K562 (cell line): ENCODE measurements around the gene DAW1. TPM values are rescaled to one million over a fixed set of nuclear protein-coding genes. Genes with fewer than 3 reads are reported as not detected.

Experiments
- ATAC-seq: fragments of 200-7000 bp; cut with Tn5 transposase; 3 replicates; pipeline ENCODE4 v1.9.1; 2020; ENCODE audit warnings: moderate library complexity
- BruUV-seq: library from RNA; stranded (reverse); fragments of 400-500 nt; replicated peaks from 2 replicates; lab custom pipeline; 2021; lab: Mats Ljungman, UMichigan
- CTCF ChIA-PET: fragments of 300-600 bp; formaldehyde crosslinking; extraction: SDS; loops from one replicate; lab custom pipeline; 2021; ENCODE audit warnings: low intra/inter-chr PET ratio; lab: Yijun Ruan, JAX
- POLR2A ChIA-PET: fragments of 300-600, 350-650 bp; sonication (Branson Sonifier 250); formaldehyde crosslinking; extraction: SDS; loops from one replicate; lab custom pipeline; 2021; ENCODE audit warnings: antibody characterized with exemption, inconsistent platforms; lab: Yijun Ruan, JAX
- DNase-seq, 4 experiments: peaks; one replicate each; pipeline versions ENCODE4 v3.0.0 to v3.0.0-alpha.2; 2011 to 2018; ENCODE audit warnings: low spot score in 3 of 4, mixed read lengths in 3 of 4; ENCODE audit errors: extremely low read depth in 1 of 4
- FAIRE-seq: peaks from 2 replicates; lab custom pipeline; 2011; peaks lifted over from hg19 to GRCh38; lab: Jason Lieb, UNC
- H2AFZ ChIP-seq: 2 replicates; pipeline ENCODE4 v1.6.0; 2011; ENCODE audit warnings: low read depth, low read length, control low read depth, inconsistent platforms
- H3K27ac ChIP-seq: fragments of 200-600 bp; 3 replicates; pipeline ENCODE4 v1.8.0; 2011; ENCODE audit warnings: low read depth, mild to moderate bottlenecking, control low read depth, inconsistent platforms, low read length, moderate library complexity, mixed read lengths; ENCODE audit errors: extremely low read depth
- H3K27me3 ChIP-seq, 2 experiments: fragments of 300-600 bp in 1 of 2; 2 replicates in 1 of 2; 3 replicates in 1 of 2; pipeline versions ENCODE4 v1.6.0 to v1.8.0; 2011; ENCODE audit warnings: inconsistent platforms in 2 of 2, low read length in 2 of 2, mild to moderate bottlenecking in 1 of 2, mixed read lengths in 1 of 2, moderate library complexity in 1 of 2; ENCODE audit not compliant: control insufficient read depth in 2 of 2, insufficient read depth in 2 of 2
- H3K36me3 ChIP-seq: fragments of 300-600 bp; 3 replicates; pipeline ENCODE4 v1.8.0; 2011; ENCODE audit warnings: mild to moderate bottlenecking, low read length, inconsistent platforms; ENCODE audit not compliant: control insufficient read depth, insufficient read depth
- H3K4me1 ChIP-seq, 2 experiments: fragments of 200-600 bp in 1 of 2; replicated peaks in 1 of 2; 2 replicates in 1 of 2; 3 replicates in 1 of 2; pipeline versions ENCODE4 v1.5.1 to v1.8.0; 2011; ENCODE audit warnings: inconsistent platforms in 2 of 2, low read length in 2 of 2, mild to moderate bottlenecking in 1 of 2, mixed read lengths in 1 of 2, moderate library complexity in 1 of 2; ENCODE audit not compliant: control insufficient read depth in 2 of 2, insufficient read depth in 2 of 2
- H3K4me2 ChIP-seq: 2 replicates; pipeline ENCODE4 v1.6.1; 2011; ENCODE audit warnings: low read length, control low read depth, inconsistent platforms, mixed read lengths; ENCODE audit not compliant: insufficient read depth
- H3K4me3 ChIP-seq: fragments of 200-600 bp; sonication (generic), shearing (Covaris generic); 2 replicates; pipeline ENCODE4 v1.5.1; 2016; ENCODE audit warnings: control low read depth, inconsistent platforms
- H3K79me2 ChIP-seq: fragments of 200-600 bp; 3 replicates; pipeline ENCODE4 v1.8.0; 2011; ENCODE audit warnings: low read length, inconsistent platforms; ENCODE audit not compliant: control insufficient read depth, insufficient read depth
- H3K9ac ChIP-seq, 2 experiments: 2 replicates each; pipeline versions ENCODE4 v1.6.0 to v1.6.1; 2011; ENCODE audit warnings: low read depth in 2 of 2, low read length in 2 of 2, control low read depth in 1 of 2, inconsistent platforms in 1 of 2, mild to moderate bottlenecking in 1 of 2, mixed read lengths in 1 of 2; ENCODE audit not compliant: insufficient read depth in 1 of 2
- H3K9me1 ChIP-seq: one replicate; pipeline ENCODE4 v1.6.0; 2011; ENCODE audit warnings: inconsistent platforms, mild to moderate bottlenecking, low read length, moderate library complexity; ENCODE audit not compliant: control insufficient read depth, insufficient read depth
- H3K9me3 ChIP-seq: replicated peaks from 2 replicates; pipeline ENCODE4 v1.5.1; 2011; ENCODE audit warnings: low read depth, low read length, inconsistent platforms; ENCODE audit not compliant: control insufficient read depth, insufficient read depth
- H4K20me1 ChIP-seq: replicated peaks from 2 replicates; pipeline ENCODE4 v1.6.1; 2011; ENCODE audit warnings: low read length, inconsistent platforms, mixed read lengths; ENCODE audit not compliant: control insufficient read depth, insufficient read depth
- ARHGAP35 ChIP-seq: fragments of 450-650 bp; IDR thresholded peaks from 2 replicates; pipeline ENCODE4 v1.6.1; 2018; ENCODE audit not compliant: partially characterized antibody
- BRCA1 ChIP-seq, 2 experiments: fragments of 450-650 bp in 1 of 2; sonication (generic) in 1 of 2; formaldehyde crosslinking in 1 of 2; IDR thresholded peaks; 2 replicates each; pipeline versions ENCODE4 v1.5.0 to v1.6.1; 2017 to 2020; ENCODE audit warnings: mild to moderate bottlenecking in 1 of 2, missing genetic modification reagents in 1 of 2
- CREBBP ChIP-seq: IDR thresholded peaks from one replicate; pipeline ENCODE4 v1.6.1; 2012; ENCODE audit warnings: low read depth, mild to moderate bottlenecking, control low read depth, inconsistent platforms, low read length
- CTCFL ChIP-seq: IDR thresholded peaks from 2 replicates; pipeline ENCODE4 v1.6.1; 2011; ENCODE audit warnings: borderline replicate concordance, low read depth, mild to moderate bottlenecking, moderate library complexity, low read length; ENCODE audit not compliant: insufficient read depth, poor library complexity, severe bottlenecking
- DPF2 ChIP-seq: fragments of 450-650 bp; IDR thresholded peaks from 2 replicates; pipeline ENCODE4 v1.6.1; 2016
- EHMT2 ChIP-seq: fragments of 450-650 bp; IDR thresholded peaks from 2 replicates; pipeline ENCODE4 v1.6.1; 2018; ENCODE audit warnings: antibody characterized with exemption
- JUNB ChIP-seq: fragments of 450-650 bp; formaldehyde crosslinking; conservative IDR thresholded peaks from 2 replicates; pipeline ENCODE4 v1.4.0; 2020; ENCODE audit warnings: mild to moderate bottlenecking
- NFATC3 ChIP-seq: fragments of 450-650 bp; IDR thresholded peaks from 2 replicates; pipeline ENCODE4 v1.6.1; 2017; ENCODE audit warnings: mild to moderate bottlenecking
- PML ChIP-seq: IDR thresholded peaks from 2 replicates; pipeline ENCODE4 v1.6.1; 2012; ENCODE audit warnings: low read length, inconsistent platforms
- SRF ChIP-seq, 2 experiments: fragments of 250-450, 450-650 bp in 1 of 2; sonication (Bioruptor Pico) in 1 of 2; sonication (generic) in 1 of 2; formaldehyde crosslinking; IDR thresholded peaks; 2 replicates each; pipeline versions ENCODE4 v1.5.0 to v1.5.1; 2020 to 2022; ENCODE audit warnings: mild to moderate bottlenecking in 1 of 2, missing genetic modification reagents in 1 of 2
- TAF9B ChIP-seq: fragments of 450-650 bp; IDR thresholded peaks from 2 replicates; pipeline ENCODE4 v1.6.1; 2018; ENCODE audit warnings: mild to moderate bottlenecking; ENCODE audit not compliant: partially characterized antibody
- ZFPM2 ChIP-seq: fragments of 250-450 bp; sonication (Bioruptor Pico); IDR thresholded peaks from 2 replicates; pipeline ENCODE4 v1.5.1; 2022; ENCODE audit warnings: mild to moderate bottlenecking
- ZNF133 ChIP-seq: fragments of 250-450 bp; sonication (Bioruptor Pico); IDR thresholded peaks from 2 replicates; pipeline ENCODE4 v1.4.0; 2020; ENCODE audit warnings: mild to moderate bottlenecking
- ZSCAN32 ChIP-seq: fragments of 450-650 bp; formaldehyde crosslinking; IDR thresholded peaks from 2 replicates; pipeline ENCODE4 v1.4.0; 2020; ENCODE audit warnings: mild to moderate bottlenecking, moderate library complexity
- WGBS: fragments of 100-300 bp; shearing (Covaris generic); methylation state at CpG from one replicate; pipeline ENCODE4 v1.1.6; 2016; ENCODE audit warnings: low coverage, mixed read lengths; ENCODE audit not compliant: insufficient coverage; ENCODE audit errors: missing lambda C conversion rate; 5-methylcytosine and 5-hydroxymethylcytosine counted together
- in situ Hi-C: fragments of 300-500 bp; cut with MboI; formaldehyde crosslinking; loops from 4 replicates; pipeline ENCODE4 v1.15.0; 2018; ENCODE audit warnings: inconsistent platforms, mixed read lengths
- intact Hi-C: fragments of 100-400 bp; cut with micrococcal nuclease; formaldehyde crosslinking; loops from 2 replicates; pipeline ENCODE4 v1.14.2; 2022
- polyA plus RNA-seq, 8 experiments: library from polyadenylated mRNA; depleted of rRNA in 4 of 8; stranded (reverse) in 5 of 8; unstranded in 3 of 8; fragments of >200 nt; fragmentation: Nextera tagmentation in 2 of 8; fragmentation: Illumina TruSeq in 1 of 8; extraction: Ambion mirVana in 2 of 8; extraction: Trizol in 1 of 8; gene quantifications; 2 replicates each; pipeline versions ENCODE4 v1.2.1 to v1.2.3, GENCODE V29; 2011 to 2014; ENCODE audit warnings: inconsistent platforms in 1 of 8, missing spikeins in 1 of 8
- total RNA-seq, 7 experiments: library from RNA; depleted of rRNA in 6 of 7; stranded (reverse); fragments of >200 nt in 6 of 7; fragmentation: Illumina TruSeq in 2 of 7; extraction: Trizol in 2 of 7; gene quantifications; 2 replicates each; pipeline versions ENCODE4 v1.2.1 to v1.2.3, GENCODE V29; 2011 to 2021; ENCODE audit warnings: low replicate concordance in 1 of 7
- TF ChIP-seq, protein P1 (sequence below): fragments of 450-650 bp; formaldehyde crosslinking; IDR thresholded peaks from 2 replicates; pipeline ENCODE4 v1.4.0; 2022; ENCODE audit warnings: missing genetic modification characterization

Gene DAW1
- total and polyA plus RNA-seq, 9 of the 15 experiments (the other 6 are each of a cell fraction or from before 2014, with no cell fraction given): not detected

DNA sequence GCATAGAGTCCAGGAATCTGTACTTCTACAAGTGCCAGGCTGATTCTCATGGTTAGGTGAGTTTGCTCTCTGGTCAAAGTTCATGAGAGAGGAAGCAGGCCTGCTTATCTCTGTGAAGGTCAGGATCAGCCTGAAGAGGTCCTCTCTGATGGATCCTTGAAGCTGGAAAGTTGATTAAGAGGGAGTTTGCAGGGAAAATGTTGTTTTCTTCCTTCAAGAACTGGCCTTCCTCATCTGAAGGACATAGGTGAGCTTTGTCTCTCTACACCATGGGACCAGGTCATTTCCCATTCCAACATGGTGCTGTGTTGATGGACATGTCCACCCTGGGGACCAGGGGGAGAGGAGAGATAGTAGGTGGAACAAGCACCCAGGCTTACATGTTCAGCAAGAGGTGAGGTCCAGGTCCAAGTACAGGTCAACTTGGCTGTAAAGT is 42.9 kb upstream of the DAW1 start:
- POLR2A ChIA-PET: no interaction called here
- TF ChIP-seq SRF (CRISPR knock-in tag; IDR thresholded peaks at IDR 0.05): no peak
- TF ChIP-seq CREBBP: no peak
- TF ChIP-seq ZNF133 (CRISPR knock-in tag): no peak
- no peak for TF ChIP-seq ZFPM2 (CRISPR knock-in tag)
- no peak for TF ChIP-seq ARHGAP35
- TF ChIP-seq EHMT2: no peak

DNA sequence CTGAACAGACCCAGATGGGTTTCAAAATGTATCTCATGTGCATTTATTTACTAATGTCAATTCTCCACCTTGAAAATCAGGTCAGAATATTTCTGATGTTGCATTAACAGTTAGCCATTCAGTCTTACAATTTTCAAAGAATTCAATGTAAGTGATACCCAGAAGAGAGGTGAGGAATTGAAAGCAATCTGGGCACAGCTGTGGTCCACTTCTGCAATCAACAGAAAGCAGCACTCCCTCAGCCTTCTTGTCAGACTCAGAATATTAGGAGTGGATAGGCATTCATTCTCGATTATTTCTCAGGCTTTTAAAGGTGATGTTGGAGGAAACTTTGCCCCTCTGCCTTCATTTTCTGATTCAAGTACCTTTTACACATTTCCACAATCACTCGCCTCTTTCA is 42.1 kb upstream of the DAW1 start:
- H3K79me2 ChIP-seq: no peaks in the 10 kb centered on the region
- intact Hi-C loops: no loop called here
- in situ Hi-C loops: no loop called here
- H3K4me3 ChIP-seq: no peak overlapping the region
- BruUV-seq: no TSS peak
- no peak overlapping the region for H3K9ac ChIP-seq
- no peaks in the 10 kb centered on the region for H3K4me1 ChIP-seq
- no peaks in the 10 kb centered on the region for H3K9me1 ChIP-seq
- no peaks in the 10 kb centered on the region for H4K20me1 ChIP-seq
- no peak overlapping the region for H3K4me2 ChIP-seq
- ATAC-seq (no peak), FAIRE-seq (no peak), DNase-seq (no peak)
- ChIA-PET POLR2A (no interaction called here), CTCF (no interaction called here)
- H3K27ac ChIP-seq: no peak overlapping the region
- H2AFZ ChIP-seq: no peak overlapping the region
- 0% methylated on average over 2 of the region's 2 CpGs for WGBS
- H3K27me3 ChIP-seq: no peaks in the 10 kb centered on the region
- H3K36me3 ChIP-seq: no peaks in the 10 kb centered on the region
- H3K9me3 ChIP-seq: no peaks in the 10 kb centered on the region
- TF ChIP-seq CTCFL: no peak
- TF ChIP-seq BRCA1 (IDR thresholded peaks at IDR 0.05): no peak
- no peak for TF ChIP-seq BRCA1 (CRISPR knock-in tag; IDR thresholded peaks at IDR 0.05)
- TF ChIP-seq NFATC3: no peak
- TF ChIP-seq, protein P1, sequence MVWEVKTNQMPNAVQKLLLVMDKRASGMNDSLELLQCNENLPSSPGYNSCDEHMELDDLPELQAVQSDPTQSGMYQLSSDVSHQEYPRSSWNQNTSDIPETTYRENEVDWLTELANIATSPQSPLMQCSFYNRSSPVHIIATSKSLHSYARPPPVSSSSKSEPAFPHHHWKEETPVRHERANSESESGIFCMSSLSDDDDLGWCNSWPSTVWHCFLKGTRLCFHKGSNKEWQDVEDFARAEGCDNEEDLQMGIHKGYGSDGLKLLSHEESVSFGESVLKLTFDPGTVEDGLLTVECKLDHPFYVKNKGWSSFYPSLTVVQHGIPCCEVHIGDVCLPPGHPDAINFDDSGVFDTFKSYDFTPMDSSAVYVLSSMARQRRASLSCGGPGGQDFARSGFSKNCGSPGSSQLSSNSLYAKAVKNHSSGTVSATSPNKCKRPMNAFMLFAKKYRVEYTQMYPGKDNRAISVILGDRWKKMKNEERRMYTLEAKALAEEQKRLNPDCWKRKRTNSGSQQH (CRISPR knock-in tag): no peak
- no peak for TF ChIP-seq ZSCAN32 (CRISPR knock-in tag)
- TF ChIP-seq TAF9B: no peak
- no peak for TF ChIP-seq JUNB (CRISPR knock-in tag)
- no peak for TF ChIP-seq DPF2
- no peak for TF ChIP-seq PML

More for the DNA sequence above, 42.9 kb upstream of the DAW1 start:
- Histone ChIP-seq H3K36me3 (no peaks in the 10 kb centered on the region), H3K4me1 (no peaks in the 10 kb centered on the region), H3K9me3 (no peaks in the 10 kb centered on the region), H3K4me2 (no peak overlapping the region), H3K4me3 (no peak overlapping the region), H3K9me1 (no peaks in the 10 kb centered on the region), H3K27ac (no peak overlapping the region), H2AFZ (no peak overlapping the region), H3K27me3 (no peaks in the 10 kb centered on the region), H3K79me2 (no peaks in the 10 kb centered on the region), H3K9ac (no peak overlapping the region), H4K20me1 (no peaks in the 10 kb centered on the region)
- FAIRE-seq (no peak), ATAC-seq (no peak), DNase-seq (no peak)
- intact Hi-C loops (no loop called here), in situ Hi-C loops (no loop called here)
- CTCF ChIA-PET: no interaction called here
- no TSS peak for BruUV-seq
